ENCODE measurements around the gene C20orf144.
A peak's percentile ranks its signal among the peaks of the same experiment; 100 is the strongest.

Gene C20orf144

DNA sequence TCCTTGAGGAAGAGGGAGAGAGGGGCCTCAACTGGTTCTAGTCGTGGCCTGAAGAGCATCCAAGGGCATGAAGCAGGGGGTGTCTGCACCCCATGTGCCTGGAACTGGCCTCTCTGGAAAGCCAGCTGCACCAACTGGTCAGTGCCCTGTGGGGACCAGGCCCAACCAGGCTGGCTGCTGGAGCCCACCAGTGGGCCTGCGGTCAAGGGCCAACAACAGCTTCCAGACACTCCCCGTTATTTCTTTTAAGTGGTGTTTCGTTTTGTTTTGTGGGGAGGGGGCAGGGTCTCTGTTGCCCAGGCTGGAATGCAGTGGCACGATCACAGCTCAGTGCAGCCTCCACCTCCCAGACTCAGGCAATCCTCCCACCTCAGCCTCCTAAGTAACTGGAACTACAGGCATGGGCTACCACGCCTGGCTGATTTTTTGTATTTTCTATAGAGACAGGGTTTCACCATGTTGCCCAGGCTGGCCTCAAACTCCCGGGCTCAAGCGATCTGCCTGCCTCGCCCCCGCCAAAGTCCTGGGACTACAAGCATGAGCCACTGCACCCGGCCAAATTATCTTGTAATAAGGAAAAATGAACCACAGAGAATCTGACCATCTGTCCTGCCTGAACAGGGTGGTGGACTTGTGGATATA is 11.9 kb upstream of the C20orf144 start:
- no peak for DNase-seq

DNA sequence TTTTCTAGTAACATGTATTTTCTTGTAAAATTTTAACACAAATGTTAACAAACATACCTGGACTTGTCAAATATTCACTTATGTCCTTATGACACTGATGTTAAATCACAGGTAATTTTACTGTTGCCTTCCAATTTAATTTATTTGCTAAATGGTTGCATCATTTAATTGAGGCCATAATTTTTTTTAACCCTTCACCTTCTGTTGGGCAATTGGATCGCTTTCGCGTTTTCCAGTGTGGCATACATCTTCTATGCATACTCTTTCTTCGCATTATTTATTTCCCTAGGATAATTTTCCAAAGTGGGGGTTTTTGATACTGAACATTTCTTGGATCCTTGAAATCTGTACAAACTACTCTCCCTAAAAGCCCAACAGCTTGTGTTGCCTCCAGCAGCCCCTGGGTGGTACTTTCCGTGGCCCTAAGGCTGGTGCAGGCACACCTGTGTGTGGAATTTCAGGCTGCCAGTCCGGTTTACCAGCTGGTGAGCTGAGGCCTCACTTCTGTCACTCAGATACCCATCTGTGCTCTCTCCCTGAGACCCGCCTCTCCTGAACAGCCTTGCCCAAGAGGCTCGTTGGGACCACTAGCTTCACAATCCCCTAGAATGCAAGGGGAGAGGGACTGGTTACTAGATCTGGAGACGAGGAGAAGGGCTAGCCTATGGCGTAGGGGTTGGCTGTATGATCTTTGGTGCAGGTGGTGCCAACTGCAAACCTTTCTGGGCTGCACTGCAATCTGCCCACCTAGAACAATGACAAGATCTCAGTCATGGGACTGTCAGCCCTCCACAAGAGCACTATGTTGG is 11.2 kb upstream of the C20orf144 start:
- DNase-seq: no peak

DNA sequence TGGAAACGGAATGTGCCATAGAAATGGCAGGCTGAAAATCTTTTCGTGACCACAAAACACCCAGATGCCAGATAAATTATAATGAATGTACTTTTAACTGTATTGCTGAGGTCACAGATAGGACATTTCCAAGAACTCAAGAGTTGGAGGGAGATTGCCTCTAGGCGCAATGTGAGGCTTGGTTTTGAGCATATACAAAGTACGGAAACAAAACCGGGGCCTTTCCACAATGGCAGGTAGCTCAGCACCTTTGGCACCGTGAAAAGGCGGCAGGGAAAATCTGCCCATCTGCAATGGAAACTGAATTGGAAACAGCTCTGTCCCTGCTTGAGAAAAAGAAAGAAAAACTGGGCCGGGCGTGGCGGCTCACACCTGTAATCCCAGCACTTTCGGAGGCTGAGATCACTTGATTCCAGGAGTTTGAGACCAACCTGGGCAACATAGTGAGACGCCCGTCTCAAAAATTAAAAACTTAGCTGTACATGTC is 10.5 kb upstream of the C20orf144 start:
- DNase-seq: no peak

GRCh38 chr20:33653218-33653899 is 8.8 kb upstream of the C20orf144 start:
- DNase-seq: peak; percentile 58

DNA sequence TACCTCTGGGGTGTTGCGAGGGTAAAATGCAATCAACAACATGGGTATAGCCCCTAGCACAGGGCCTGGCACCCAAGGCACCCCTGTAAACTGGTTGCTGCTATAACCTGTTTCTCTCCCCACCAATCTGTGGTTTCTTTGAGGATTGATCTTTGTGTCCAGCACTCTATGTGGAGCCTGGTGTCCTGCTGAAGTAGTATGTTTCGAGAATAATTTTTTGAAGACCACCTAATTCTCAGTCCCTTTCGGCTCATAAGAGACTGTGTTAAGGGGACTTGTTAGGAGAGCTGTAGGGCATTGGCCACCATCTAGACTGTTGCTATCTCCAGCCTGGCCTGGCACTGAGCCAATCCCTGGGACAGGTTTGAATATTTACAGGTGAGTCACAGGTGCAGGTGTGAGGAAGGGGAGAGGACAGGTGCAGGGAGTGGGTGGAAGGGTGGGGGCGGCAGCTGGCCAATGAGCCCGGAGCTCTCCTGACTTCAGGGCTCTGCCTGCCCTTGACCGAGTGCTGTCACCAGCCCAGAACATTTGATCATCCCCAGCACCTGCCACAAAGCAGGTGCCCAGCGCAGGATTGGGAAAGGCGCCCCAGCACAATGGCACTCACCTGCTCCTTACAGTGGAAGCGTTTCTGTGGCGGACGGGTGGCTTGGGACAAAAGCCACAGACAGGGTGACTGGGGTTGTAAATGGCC is 8.1 kb upstream of the C20orf144 start:
- no peak for DNase-seq

DNA sequence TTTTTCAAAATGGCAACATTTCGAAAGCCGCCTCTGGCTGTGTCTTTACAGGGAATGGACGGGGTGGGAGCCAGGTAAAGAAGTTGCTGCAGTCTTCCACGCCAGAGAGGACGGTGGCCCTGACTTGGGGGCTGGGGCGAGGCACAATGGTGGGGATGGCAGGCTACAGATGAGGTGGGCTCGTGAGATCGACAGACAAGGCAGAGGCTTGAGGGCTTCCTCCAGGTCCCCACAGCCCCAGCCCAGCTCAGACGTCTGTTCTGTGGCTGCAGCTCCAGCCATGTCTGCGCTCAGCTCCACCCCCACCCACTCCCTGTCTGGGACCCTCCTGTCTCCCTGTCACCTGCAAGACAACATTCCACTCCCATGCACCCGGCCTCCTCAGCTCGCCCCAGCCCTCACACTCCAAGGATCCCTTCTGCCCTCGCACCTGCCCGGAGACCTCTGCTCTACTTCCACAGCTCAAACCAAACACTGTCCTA is 7.4 kb upstream of the C20orf144 start:
- no peak for DNase-seq

GRCh38 chr20:33655164-33655563 is 7.0 kb upstream of the C20orf144 start:
- DNase-seq: no peak

GRCh38 chr20:33656010-33656782 is 5.9 kb upstream of the C20orf144 start:
- DNase-seq: no peak

DNA sequence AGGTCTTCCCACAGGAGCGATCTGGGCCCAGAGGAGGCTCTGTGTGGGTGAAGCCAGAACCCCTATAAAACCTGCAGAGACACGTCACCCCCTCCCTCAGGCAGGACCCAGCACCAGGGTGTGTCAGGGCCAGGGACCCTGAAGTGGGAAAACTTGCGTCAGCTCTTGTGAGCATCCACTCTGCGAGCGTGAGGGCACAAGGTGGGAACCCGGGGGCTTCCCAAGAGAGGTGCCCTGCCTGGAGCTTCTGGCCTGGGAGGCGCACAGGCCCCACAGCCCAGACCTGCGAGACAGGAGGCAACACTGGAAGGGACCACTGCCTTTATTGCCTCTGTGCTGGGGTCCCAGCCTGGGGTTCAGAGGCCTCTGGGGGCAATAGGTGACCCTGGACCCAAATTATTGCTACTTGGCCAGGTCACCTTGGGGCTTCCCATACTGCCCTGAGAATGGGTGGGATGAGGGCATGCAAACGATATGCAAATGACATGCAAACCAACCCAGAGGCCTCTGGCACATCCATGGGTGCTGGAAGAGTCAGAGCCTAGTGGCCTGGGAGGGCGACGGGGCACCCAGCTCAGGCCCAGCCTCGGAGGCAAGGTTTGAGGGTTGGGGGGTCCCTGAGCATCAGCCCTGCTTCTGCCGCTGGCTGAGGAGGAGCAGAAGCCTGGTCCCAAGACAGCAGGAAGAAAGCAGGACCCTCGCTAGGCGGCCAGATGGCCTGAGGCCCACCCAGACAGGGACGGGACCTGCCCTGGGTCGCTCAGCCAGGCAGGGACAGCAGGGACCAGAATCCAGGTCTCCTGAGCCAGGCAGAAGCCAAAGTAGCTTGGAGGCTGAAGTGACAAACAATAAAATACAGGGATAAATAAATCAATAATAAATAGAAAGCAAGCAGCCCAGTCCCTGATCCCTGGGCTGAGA is 5.1 kb upstream of the C20orf144 start:
- no peak for DNase-seq

GRCh38 chr20:33657704-33658095 is 4.4 kb upstream of the C20orf144 start:
- no peak for DNase-seq

- DNase-seq: no peak
Observed at GRCh38 chr20:33658510-33658909, 3.6 kb upstream of the C20orf144 start.

GRCh38 chr20:33658929-33659328 is 3.2 kb upstream of the C20orf144 start:
- DNase-seq: no peak

DNA sequence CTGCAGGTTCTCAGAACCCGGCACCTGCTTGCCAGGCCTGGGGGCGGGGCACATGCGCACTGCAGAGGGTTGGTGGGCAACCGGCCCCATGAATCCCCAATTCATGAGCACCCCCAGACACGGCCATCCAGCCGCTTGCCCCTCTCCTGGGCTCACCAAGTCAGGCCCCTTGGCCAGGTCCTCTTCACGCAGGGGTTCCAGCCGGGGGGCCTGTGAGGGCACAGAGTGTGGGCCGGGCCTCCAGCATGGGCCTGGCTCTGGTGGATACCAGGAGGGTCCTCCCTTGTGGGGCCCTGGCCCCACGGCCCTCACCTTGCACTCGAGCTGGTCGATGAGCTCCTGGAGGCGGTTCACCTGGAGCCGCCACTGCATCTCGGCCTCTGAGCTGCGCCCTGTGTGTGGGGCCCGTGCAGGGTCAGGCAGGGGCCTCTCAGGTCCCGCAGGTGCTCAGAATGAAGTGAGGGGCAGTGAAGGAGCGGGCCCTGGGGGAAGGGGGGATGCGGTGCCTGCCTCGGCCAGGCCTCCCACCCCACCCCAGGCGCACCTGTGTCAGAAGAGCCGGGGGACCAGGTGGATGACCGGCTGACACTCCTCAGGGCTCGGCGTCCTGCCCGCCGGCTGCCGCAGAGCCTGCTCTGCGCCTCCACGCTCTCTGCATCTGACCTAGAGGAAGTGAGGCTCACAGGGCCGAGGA is 2.6 kb upstream of the C20orf144 start:
- DNase-seq: no peak

DNA sequence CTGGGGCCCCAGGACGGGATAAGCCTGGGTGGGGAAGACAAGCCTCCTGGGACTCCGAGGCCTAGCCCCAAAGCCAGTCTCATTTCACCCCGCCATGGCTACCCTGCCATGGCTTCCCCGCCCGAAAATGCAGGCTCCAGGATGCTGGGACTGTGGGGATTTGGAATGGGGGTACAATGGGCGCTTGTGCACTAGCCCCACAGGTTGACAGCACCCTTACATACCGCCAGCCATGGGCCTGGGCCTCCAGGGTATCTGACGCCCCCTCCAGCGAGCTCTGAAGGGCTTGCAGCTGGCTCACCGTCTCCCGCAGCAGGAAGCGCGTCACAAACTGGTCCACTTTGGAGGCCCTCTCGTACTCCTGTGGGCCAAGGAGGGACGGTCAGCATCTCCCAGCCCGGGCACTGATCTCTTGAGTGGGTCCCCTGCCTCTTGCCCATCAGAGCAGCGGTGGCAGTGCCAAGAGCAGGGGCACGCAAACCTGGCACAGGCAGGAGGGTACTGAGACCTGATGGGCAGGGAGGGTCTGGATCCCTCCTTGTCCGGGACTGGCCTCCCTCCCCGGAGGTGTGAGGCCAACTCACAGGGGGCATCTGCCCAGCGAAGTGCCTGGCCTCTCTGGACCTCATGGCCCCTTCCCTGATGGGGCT is 2.0 kb upstream of the C20orf144 start:
- DNase-seq: no peak

DNA sequence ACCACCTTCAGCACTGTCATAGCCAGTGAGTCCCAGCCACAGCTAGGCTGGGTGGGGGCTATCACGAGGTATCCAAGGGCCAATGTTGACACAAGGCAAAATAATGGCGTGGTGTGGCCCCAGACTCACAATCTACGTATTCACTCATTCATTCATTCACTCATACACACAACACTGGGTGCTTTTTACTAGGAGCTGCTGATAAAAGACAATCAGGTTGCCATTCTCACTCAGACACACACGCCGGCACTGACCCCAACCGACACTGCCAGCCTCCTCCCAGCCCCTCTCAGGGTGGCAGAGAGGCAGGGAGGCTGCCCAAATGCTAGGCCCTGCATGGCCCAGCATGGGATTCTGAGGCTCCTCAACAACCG is 1.5 kb upstream of the C20orf144 start:
- DNase-seq: no peak

DNA sequence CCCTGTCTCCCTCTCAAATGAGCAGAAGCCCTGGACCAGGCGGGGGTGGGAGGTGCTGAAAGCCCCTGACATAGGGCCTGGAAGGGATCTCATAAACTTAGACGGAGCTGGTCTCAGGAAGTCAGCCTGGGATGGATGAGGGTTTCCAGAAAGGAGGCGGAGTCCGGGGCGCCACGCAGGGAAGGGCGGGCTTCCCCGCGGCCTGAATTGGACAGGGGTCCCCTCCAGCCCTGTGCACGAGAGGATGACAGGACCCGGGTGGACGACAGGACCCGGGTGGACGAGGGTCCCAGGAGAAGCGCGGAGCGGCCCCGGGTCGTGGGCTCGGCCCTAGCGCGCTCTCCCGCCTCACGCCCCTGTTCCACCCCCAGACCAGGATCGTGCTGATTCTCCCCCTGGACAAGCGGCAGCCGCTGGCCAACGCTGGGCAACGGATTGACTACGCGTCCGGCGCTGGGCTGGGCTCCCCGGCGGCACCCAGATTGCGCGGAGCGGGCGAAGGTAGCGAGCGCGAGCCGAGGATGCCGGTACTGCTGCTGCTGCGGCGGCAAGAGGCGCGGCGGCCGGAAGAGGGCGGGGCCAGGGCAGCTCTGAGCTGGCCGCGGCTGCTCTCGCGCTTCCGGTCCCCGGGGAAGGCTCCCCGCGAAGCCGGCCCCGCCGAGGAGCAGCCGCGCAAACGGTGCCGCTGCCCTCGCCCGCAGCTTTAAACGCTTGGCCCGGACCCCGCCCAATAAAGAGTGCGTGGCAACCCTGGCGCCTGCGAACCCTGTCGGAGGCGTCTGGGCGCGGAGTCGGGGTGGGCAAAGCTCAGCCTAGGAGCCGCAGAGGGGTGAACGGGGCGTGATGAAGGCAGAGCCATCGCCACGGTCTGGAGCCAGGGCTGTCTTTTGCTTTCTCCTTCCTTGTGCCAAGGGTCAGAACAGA is 1.3 kb downstream of the C20orf144 start:
- peak; percentile 82 for DNase-seq

- no peak for DNase-seq
Observed at GRCh38 chr20:33664085-33664761, 2.1 kb downstream of the C20orf144 start.

DNA sequence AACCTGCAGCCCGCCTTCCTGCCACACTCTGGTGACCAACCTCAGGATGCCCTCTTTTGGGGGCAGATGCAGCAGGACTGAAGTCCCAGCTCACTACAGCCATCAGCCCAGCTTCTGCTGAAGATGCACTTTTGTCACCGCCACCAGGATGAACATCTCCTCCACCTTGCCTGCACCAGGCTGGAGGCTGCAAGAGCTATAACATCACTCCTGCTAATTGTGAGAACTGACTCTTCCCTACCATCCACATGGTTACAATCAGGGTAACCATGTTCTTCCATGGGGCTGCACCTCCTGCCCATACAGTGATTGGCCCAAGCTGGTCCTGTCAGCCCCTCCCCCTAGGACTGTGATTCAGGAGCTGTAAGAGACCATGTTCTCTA is 2.6 kb downstream of the C20orf144 start:
- no peak for DNase-seq
